Measurements from ENCODE around the gene ZMYND8.

DNA sequence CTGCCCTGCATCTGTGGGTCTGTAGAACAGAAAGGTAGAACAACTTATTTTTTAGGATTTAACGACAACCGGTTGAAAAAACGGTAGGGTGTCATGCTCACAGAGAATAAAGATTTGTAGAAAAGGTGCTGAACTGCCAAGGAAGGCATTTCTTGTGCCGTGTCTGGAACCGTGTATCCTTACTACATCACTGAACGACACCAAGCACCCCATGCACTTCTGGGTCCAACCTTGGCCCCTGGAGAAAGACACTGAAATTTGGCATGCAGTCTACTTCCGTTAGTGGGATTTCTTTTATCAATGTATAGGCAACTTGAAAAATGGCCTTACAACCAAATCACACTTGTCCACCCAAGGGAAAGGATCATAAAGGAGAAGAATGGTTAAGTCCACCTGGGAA is 145.5 kb downstream of the ZMYND8 start:
- TF ChIP-seq EZH2 (IDR thresholded peaks at IDR 0.05; ENCODE audit: borderline replicate concordance, insufficient read depth, low read length, poor library complexity, severe bottlenecking) (no peak), RAD21 (conservative IDR thresholded peaks at IDR 0.05) (no peak), TAF1 (IDR thresholded peaks at IDR 0.05; ENCODE audit: low read depth) (no peak), MXI1 (conservative IDR thresholded peaks at IDR 0.05; ENCODE audit: poor library complexity, severe bottlenecking) (no peak), EP300 (conservative IDR thresholded peaks at IDR 0.05; ENCODE audit: poor library complexity, severe bottlenecking) (no peak), POLR2AphosphoS5 (IDR thresholded peaks at IDR 0.05) (no peak), SMC3 (conservative IDR thresholded peaks at IDR 0.05; ENCODE audit: poor library complexity) (no peak)
- TF ChIP-seq, protein P1, sequence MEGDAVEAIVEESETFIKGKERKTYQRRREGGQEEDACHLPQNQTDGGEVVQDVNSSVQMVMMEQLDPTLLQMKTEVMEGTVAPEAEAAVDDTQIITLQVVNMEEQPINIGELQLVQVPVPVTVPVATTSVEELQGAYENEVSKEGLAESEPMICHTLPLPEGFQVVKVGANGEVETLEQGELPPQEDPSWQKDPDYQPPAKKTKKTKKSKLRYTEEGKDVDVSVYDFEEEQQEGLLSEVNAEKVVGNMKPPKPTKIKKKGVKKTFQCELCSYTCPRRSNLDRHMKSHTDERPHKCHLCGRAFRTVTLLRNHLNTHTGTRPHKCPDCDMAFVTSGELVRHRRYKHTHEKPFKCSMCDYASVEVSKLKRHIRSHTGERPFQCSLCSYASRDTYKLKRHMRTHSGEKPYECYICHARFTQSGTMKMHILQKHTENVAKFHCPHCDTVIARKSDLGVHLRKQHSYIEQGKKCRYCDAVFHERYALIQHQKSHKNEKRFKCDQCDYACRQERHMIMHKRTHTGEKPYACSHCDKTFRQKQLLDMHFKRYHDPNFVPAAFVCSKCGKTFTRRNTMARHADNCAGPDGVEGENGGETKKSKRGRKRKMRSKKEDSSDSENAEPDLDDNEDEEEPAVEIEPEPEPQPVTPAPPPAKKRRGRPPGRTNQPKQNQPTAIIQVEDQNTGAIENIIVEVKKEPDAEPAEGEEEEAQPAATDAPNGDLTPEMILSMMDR (IDR thresholded peaks at IDR 0.05; ENCODE audit: poor library complexity, severe bottlenecking): no peak
- TF ChIP-seq, protein P2, sequence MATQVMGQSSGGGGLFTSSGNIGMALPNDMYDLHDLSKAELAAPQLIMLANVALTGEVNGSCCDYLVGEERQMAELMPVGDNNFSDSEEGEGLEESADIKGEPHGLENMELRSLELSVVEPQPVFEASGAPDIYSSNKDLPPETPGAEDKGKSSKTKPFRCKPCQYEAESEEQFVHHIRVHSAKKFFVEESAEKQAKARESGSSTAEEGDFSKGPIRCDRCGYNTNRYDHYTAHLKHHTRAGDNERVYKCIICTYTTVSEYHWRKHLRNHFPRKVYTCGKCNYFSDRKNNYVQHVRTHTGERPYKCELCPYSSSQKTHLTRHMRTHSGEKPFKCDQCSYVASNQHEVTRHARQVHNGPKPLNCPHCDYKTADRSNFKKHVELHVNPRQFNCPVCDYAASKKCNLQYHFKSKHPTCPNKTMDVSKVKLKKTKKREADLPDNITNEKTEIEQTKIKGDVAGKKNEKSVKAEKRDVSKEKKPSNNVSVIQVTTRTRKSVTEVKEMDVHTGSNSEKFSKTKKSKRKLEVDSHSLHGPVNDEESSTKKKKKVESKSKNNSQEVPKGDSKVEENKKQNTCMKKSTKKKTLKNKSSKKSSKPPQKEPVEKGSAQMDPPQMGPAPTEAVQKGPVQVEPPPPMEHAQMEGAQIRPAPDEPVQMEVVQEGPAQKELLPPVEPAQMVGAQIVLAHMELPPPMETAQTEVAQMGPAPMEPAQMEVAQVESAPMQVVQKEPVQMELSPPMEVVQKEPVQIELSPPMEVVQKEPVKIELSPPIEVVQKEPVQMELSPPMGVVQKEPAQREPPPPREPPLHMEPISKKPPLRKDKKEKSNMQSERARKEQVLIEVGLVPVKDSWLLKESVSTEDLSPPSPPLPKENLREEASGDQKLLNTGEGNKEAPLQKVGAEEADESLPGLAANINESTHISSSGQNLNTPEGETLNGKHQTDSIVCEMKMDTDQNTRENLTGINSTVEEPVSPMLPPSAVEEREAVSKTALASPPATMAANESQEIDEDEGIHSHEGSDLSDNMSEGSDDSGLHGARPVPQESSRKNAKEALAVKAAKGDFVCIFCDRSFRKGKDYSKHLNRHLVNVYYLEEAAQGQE (IDR thresholded peaks at IDR 0.05; ENCODE audit: borderline replicate concordance): no peak
